HL-60 (cell line): ENCODE results near the gene FRK.

ENCODE experiments used
- DNase-seq, 2 experiments: peaks; one replicate each; pipeline ENCODE4 v3.0.0-alpha.2; 2010 to 2020; ENCODE audit warnings: low read depth in 1 of 2, low spot score in 1 of 2
- H3K27ac ChIP-seq: fragments of 250-450 bp; sonication (Bioruptor Pico); replicated peaks from 2 replicates; pipeline ENCODE4 v1.5.1; 2020; ENCODE audit warnings: mild to moderate bottlenecking, moderate library complexity
- H3K27me3 ChIP-seq: fragments of 250-450 bp; sonication (Bioruptor Pico); 2 replicates; pipeline ENCODE4 v1.5.1; 2021; ENCODE audit warnings: mild to moderate bottlenecking, moderate library complexity; ENCODE audit not compliant: insufficient read depth, poor library complexity, severe bottlenecking
- H3K4me3 ChIP-seq: replicated peaks from 2 replicates; pipeline ENCODE4 v1.5.1; 2011; ENCODE audit warnings: mild to moderate bottlenecking, control low read depth, low read length; ENCODE audit not compliant: insufficient read depth
- GABPA ChIP-seq: IDR thresholded peaks from 2 replicates; pipeline ENCODE4 v1.6.1; 2012; ENCODE audit warnings: low read depth
- POLR2AphosphoS5 ChIP-seq: IDR thresholded peaks from 2 replicates; pipeline ENCODE4 v1.6.1; 2012; ENCODE audit warnings: low read depth
- SPI1 ChIP-seq: IDR thresholded peaks from 2 replicates; pipeline ENCODE4 v1.6.1; 2012; ENCODE audit warnings: low read depth, mild to moderate bottlenecking, borderline replicate concordance
- TF ChIP-seq, protein P1 (sequence below): IDR thresholded peaks from 2 replicates; pipeline ENCODE4 v1.6.1; 2012; ENCODE audit warnings: low read depth; ENCODE audit not compliant: insufficient replicate concordance
- TF ChIP-seq, protein P2 (sequence below): IDR thresholded peaks from one replicate; pipeline ENCODE4 v1.5.1; 2011; ENCODE audit warnings: low read length, control low read depth, inconsistent platforms; ENCODE audit not compliant: insufficient read depth

The FRK gene

DNA sequence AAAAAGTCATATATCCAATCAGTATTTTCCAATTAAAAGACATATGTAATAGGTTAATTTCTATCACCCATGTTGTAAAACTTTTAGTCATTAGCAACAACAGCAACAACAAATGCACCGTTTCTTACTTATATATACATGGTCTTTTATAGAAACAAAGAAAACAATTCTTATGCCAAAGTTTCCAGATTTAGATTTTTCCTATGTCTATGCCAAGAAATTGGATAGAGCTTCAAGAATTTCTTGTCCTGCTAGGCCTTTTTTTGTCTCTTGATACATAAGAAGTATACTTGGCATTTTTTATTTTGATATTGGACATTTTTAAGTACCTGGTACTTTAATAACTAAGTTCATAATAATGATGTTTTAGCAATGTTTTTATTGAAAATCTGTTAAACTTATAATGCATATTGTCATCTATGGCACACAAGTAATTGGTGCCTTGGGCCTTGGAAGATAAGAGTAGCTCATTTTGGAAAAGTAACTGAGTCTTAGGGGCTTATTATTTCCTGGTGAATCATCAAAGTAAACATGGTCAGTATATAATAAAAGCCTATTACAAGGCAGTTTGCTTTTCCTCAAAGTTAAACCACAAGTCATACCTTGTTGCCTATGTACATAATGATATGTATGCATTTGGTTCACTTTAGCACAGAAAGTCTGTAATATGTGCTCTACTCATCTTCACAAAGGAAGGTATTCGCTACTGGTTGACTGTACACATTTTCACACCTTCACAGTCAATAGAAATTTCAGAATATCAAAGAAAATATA, 10.1 kb upstream of the FRK start:
- DNase-seq: no peak
- no peaks in the 10 kb centered on the region for H3K27me3 ChIP-seq
- TF ChIP-seq POLR2AphosphoS5: no peak
- TF ChIP-seq SPI1: no peak
- TF ChIP-seq, protein P1, sequence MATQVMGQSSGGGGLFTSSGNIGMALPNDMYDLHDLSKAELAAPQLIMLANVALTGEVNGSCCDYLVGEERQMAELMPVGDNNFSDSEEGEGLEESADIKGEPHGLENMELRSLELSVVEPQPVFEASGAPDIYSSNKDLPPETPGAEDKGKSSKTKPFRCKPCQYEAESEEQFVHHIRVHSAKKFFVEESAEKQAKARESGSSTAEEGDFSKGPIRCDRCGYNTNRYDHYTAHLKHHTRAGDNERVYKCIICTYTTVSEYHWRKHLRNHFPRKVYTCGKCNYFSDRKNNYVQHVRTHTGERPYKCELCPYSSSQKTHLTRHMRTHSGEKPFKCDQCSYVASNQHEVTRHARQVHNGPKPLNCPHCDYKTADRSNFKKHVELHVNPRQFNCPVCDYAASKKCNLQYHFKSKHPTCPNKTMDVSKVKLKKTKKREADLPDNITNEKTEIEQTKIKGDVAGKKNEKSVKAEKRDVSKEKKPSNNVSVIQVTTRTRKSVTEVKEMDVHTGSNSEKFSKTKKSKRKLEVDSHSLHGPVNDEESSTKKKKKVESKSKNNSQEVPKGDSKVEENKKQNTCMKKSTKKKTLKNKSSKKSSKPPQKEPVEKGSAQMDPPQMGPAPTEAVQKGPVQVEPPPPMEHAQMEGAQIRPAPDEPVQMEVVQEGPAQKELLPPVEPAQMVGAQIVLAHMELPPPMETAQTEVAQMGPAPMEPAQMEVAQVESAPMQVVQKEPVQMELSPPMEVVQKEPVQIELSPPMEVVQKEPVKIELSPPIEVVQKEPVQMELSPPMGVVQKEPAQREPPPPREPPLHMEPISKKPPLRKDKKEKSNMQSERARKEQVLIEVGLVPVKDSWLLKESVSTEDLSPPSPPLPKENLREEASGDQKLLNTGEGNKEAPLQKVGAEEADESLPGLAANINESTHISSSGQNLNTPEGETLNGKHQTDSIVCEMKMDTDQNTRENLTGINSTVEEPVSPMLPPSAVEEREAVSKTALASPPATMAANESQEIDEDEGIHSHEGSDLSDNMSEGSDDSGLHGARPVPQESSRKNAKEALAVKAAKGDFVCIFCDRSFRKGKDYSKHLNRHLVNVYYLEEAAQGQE: no peak
- TF ChIP-seq, protein P2, sequence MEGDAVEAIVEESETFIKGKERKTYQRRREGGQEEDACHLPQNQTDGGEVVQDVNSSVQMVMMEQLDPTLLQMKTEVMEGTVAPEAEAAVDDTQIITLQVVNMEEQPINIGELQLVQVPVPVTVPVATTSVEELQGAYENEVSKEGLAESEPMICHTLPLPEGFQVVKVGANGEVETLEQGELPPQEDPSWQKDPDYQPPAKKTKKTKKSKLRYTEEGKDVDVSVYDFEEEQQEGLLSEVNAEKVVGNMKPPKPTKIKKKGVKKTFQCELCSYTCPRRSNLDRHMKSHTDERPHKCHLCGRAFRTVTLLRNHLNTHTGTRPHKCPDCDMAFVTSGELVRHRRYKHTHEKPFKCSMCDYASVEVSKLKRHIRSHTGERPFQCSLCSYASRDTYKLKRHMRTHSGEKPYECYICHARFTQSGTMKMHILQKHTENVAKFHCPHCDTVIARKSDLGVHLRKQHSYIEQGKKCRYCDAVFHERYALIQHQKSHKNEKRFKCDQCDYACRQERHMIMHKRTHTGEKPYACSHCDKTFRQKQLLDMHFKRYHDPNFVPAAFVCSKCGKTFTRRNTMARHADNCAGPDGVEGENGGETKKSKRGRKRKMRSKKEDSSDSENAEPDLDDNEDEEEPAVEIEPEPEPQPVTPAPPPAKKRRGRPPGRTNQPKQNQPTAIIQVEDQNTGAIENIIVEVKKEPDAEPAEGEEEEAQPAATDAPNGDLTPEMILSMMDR: no peak
- no peak for TF ChIP-seq GABPA
- no peak overlapping the region for H3K27ac ChIP-seq
- H3K4me3 ChIP-seq: no peak overlapping the region

DNA sequence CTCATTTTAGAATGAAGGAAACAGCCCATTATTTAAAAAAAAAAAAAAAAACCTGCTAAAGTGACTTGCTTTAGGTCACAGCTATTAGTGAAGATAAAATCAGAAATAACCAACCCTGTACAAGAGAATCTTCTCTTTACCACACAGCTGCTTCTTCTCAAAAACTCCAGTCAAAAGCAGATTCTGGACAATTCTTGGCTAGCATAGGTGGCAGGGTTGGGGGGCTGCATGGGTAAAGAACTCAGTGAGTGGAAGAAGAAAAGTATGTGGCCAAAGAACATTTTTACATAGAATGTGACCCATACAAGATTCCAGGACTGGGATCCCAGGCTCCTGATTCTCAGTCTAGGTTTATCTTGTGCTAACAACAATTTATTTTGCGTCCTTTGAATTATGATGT, 9.4 kb upstream of the FRK start:
- TF ChIP-seq GABPA (no peak), SPI1 (no peak), POLR2AphosphoS5 (no peak)
- TF ChIP-seq, protein P1: no peak
- TF ChIP-seq, protein P2: no peak
- no peak overlapping the region for H3K4me3 ChIP-seq
- H3K27ac ChIP-seq: no peak overlapping the region
- DNase-seq: no peak
- H3K27me3 ChIP-seq: no peaks in the 10 kb centered on the region

DNA sequence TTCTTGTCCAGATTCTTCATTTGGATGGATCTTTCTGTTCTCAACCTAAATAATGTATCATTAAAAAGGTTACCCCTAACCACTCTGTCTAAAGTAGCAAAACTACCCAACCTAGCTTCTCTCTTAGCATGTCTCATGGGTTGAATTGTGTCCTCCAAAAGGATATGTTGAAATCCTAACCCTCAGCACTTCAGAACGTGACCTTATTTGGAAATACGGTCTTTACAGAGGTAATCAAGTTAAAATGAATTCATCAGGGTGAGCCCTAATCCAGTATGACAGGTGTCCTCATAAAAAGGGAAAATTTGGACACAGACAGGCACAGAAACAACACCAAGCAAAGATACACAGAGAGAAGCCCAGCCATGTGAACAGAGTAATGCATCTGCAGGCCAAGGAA, 6.1 kb upstream of the FRK start:
- no peak overlapping the region for H3K27ac ChIP-seq
- no peak for DNase-seq
- TF ChIP-seq, protein P1: no peak

DNA sequence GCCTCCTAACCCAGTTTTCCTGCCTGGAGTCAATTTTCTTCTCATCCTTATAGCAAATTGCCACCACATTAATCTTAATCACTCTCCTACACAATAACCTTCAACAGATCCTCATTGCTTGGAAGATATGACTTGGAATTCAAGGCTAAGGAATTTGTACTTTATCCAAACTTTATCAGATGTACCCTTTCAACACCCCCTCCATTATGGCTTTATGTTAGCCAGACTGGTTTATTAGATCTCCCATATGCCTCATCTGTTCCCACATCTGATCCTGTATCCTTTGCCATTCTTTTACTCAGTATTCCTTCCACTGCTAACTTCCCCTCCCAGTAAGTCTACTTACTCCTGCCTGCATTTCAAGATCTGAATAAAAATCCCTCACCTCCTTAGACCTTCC, 4.0 kb upstream of the FRK start:
- H3K27me3 ChIP-seq: no peaks in the 10 kb centered on the region
- TF ChIP-seq, protein P1: no peak
- TF ChIP-seq SPI1 (no peak), POLR2AphosphoS5 (no peak), GABPA (no peak)
- TF ChIP-seq, protein P2: no peak
- DNase-seq: no peak
- no peak overlapping the region for H3K4me3 ChIP-seq
- no peak overlapping the region for H3K27ac ChIP-seq

More for the DNA sequence above, 6.1 kb upstream of the FRK start:
- Histone ChIP-seq H3K4me3 (no peak overlapping the region), H3K27me3 (no peaks in the 10 kb centered on the region)
